ENCODE data around the gene SFXN5. TPM values are rescaled to one million over a fixed set of nuclear protein-coding genes. Genes with fewer than 3 reads are reported as not detected.

SFXN5 gene
- total RNA-seq, 1 experiment from 2014 or later, result 15.2 TPM

DNA sequence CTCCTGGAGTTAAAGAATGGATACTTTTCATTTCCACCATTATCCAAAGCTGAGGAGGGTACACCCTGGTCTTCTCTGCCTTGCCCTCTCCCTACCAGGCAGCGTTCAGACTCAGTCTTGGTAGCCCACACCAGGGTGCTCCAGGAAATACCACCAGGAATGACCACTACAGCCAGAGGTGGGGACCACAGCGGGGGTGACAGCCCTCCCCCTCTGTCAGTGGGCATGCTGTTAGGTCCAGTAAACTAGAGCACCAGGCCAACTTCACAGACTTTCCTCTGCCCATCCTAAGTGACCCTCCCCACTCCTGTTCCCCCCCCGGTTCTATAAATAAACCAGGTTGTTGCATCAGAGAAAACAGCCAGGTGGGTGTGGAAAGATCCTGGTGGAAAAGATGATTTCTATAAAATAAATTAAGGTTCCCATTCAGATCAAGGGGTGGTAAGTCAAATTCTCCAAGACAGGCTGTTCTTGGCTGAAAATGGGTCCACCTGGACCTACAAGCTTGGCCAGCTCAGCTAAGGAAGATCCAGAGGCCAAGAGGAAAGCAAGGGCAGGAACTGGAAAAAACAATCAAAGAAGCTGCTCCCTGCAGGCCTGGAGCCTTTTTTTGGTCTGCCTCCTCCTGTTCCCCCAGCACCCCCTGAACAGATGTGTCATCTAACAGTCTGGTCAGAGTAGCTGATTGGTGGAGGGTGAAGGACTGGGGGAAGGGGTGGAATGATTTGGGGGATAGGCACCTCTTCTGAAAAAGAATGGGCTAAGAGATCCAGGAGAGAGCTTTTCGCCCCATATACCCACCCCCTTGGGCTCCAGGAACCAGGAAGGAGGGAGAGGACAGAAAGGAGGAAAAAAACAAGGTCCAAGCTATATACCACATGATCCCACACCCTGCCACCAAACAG is 38.9 kb upstream of the SFXN5 start:
- peaks cover 67% of the 10 kb centered on the region for H3K79me2 ChIP-seq (ENCODE audit: low read depth)
- H3K36me3 ChIP-seq (ENCODE audit: low read depth), result no peaks in the 10 kb centered on the region
- peak overlapping the region; percentile 96 for H3K4me3 ChIP-seq
- H3K4me2 ChIP-seq, result peak overlapping the region; percentile 98
- no peak overlapping the region for H3K27ac ChIP-seq
- no peaks in the 10 kb centered on the region for H3K9me2 ChIP-seq (ENCODE audit: insufficient read depth)
- H4K20me1 ChIP-seq (ENCODE audit: insufficient read depth), result peaks cover 4% of the 10 kb centered on the region; the same call in 1 of the 2 replicates
- no peaks in the 10 kb centered on the region for H3K27me3 ChIP-seq (ENCODE audit: insufficient read depth, low read depth)
- H3K9me3 ChIP-seq (ENCODE audit: insufficient read depth, low read depth), result no peaks in the 10 kb centered on the region
- intact Hi-C loops (cut with micrococcal nuclease; ENCODE audit: unreplicated experiment), result no loop called here
- peaks cover 20% of the 10 kb centered on the region for H3K4me1 ChIP-seq (replicated peaks; ENCODE audit: insufficient read depth)
- peaks cover 31% of the 10 kb centered on the region for H3F3A ChIP-seq (ENCODE audit: insufficient read depth, low read depth)
- ChIA-PET CTCF (interaction anchor here (0.6 to 1.4 kb wide), 2 partner anchors 21 to 102 kb away, joined by 4 to 5 read pairs; no protein-coding TSS in a partner anchor), POLR2A (ENCODE audit: unreplicated experiment) (interaction anchor here (0.6 kb wide), 1 partner anchor 45 kb away, joined by 8 read pairs; no protein-coding TSS in a partner anchor)
- no peak for DNase-seq
- no peak for TF ChIP-seq EZH2 (IDR thresholded peaks at IDR 0.05; ENCODE audit: low read depth)
- TF ChIP-seq, protein P1, sequence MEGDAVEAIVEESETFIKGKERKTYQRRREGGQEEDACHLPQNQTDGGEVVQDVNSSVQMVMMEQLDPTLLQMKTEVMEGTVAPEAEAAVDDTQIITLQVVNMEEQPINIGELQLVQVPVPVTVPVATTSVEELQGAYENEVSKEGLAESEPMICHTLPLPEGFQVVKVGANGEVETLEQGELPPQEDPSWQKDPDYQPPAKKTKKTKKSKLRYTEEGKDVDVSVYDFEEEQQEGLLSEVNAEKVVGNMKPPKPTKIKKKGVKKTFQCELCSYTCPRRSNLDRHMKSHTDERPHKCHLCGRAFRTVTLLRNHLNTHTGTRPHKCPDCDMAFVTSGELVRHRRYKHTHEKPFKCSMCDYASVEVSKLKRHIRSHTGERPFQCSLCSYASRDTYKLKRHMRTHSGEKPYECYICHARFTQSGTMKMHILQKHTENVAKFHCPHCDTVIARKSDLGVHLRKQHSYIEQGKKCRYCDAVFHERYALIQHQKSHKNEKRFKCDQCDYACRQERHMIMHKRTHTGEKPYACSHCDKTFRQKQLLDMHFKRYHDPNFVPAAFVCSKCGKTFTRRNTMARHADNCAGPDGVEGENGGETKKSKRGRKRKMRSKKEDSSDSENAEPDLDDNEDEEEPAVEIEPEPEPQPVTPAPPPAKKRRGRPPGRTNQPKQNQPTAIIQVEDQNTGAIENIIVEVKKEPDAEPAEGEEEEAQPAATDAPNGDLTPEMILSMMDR (conservative IDR thresholded peaks at IDR 0.05), result no peak
- H2AFZ ChIP-seq, result no peak overlapping the region; the same call in 1 of the 2 replicates
- BruUV-seq (replicated peaks), result no TSS peak

DNA sequence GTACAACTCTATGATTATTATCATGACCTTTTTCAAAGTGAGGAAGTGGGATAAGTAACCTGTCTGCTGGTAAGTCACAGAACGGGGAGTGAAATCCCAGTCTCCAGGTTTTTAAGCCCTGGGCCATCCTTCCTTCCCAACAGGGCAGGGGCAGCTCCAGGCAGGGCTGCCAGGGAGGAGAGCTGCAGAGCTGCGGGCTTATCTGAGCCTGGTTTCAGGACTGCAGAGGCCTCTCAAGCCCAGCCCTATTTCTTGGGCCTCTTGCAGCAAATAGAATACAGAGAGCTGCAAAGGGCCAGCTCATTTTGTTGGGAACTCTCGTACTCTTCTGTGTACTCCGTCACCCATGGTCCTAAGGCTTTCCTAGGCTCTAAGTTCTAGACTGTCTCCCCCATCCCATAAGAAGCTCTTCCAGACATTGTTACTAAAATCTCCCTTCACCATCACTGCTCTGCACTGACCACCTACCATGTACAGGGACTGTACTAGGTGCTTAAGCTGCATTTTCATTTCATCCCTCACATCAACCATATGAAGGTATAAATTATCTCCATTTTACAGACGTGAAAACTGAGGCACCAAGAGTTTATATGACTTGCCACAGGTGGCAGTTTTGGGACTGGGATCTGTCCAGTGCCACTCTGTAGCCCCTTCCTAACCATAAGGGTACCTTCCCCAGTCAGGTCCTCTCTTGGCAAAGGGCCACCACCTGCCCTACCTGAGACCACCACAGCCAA is 38.1 kb upstream of the SFXN5 start:
- no peak for DNase-seq
- Histone ChIP-seq H3K27me3 (ENCODE audit: insufficient read depth, low read depth) (no peaks in the 10 kb centered on the region), H2AFZ (no peak overlapping the region), H3K4me3 (no peak overlapping the region; the same call in 1 of the 2 replicates), H3K4me1 (replicated peaks; ENCODE audit: insufficient read depth) (peaks cover 20% of the 10 kb centered on the region), H3F3A (ENCODE audit: insufficient read depth, low read depth) (peaks cover 29% of the 10 kb centered on the region), H3K9me3 (ENCODE audit: insufficient read depth, low read depth) (no peaks in the 10 kb centered on the region), H4K20me1 (ENCODE audit: insufficient read depth) (peaks cover 10% of the 10 kb centered on the region), H3K27ac (no peak overlapping the region), H3K36me3 (ENCODE audit: low read depth) (no peaks in the 10 kb centered on the region), H3K4me2 (peak overlapping the region; percentile 98; the same call in 1 of the 2 replicates), H3K79me2 (ENCODE audit: low read depth) (peaks cover 72% of the 10 kb centered on the region), H3K9me2 (ENCODE audit: insufficient read depth) (no peaks in the 10 kb centered on the region)
- TF ChIP-seq, protein P1 (conservative IDR thresholded peaks at IDR 0.05), result no peak
- no peak for TF ChIP-seq EZH2 (IDR thresholded peaks at IDR 0.05; ENCODE audit: low read depth)
- BruUV-seq (replicated peaks), result no TSS peak
- ChIA-PET POLR2A (ENCODE audit: unreplicated experiment) (no interaction called here), CTCF (no interaction called here)
- intact Hi-C loops (cut with micrococcal nuclease; ENCODE audit: unreplicated experiment), result no loop called here

DNA sequence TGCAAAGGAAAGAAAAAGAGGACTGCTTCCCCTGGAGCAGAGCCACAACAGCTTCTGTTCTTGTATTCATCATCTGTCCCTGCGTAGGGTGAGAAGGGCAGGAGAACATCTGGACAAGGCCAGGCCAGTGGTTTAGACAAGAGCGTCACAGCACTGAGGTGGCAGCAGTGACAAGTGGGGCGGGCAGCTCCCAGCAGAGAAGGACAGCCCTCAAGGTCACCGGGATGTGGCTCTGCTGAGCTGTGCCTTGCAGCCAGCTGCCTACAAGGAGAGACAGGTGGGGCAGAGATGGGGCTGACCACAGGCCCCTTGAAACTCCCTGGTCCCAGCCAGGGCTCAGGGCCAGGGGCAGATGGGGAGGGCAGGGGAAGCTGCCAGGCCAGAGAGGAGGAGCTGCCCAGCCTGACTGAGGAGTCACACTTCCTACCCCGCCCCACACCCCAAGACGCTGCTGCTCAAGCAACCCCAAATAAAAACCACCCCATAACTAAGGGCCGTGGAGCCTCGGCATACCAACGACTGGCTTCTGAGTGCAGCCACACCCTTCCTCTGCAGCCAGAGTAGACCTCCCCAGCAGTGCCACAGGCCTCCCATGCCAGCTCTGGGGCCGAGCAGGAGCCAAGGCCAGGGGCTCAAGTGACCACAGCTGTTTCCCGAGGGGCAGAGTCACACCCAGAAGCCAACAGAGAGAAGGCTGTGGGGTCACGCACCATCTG is 35.9 kb upstream of the SFXN5 start:
- peaks cover 14% of the 10 kb centered on the region for H3F3A ChIP-seq (ENCODE audit: insufficient read depth, low read depth)
- intact Hi-C loops (cut with micrococcal nuclease; ENCODE audit: unreplicated experiment), result no loop called here
- H4K20me1 ChIP-seq (ENCODE audit: insufficient read depth), result peaks cover 19% of the 10 kb centered on the region
- no TSS peak for BruUV-seq (replicated peaks)
- CTCF ChIA-PET, result no interaction called here
- peaks cover 17% of the 10 kb centered on the region for H3K4me1 ChIP-seq (replicated peaks; ENCODE audit: insufficient read depth)
- H3K4me3 ChIP-seq, result no peak overlapping the region
- H3K27ac ChIP-seq, result no peak overlapping the region
- no peaks in the 10 kb centered on the region for H3K27me3 ChIP-seq (ENCODE audit: insufficient read depth, low read depth)
- TF ChIP-seq, protein P1 (conservative IDR thresholded peaks at IDR 0.05), result no peak
- TF ChIP-seq EZH2 (IDR thresholded peaks at IDR 0.05; ENCODE audit: low read depth), result no peak
- no peak overlapping the region for H3K4me2 ChIP-seq
- no peaks in the 10 kb centered on the region for H3K9me3 ChIP-seq (ENCODE audit: insufficient read depth, low read depth)
- no peaks in the 10 kb centered on the region for H3K36me3 ChIP-seq (ENCODE audit: low read depth)
- peak in 1 of 2 experiments; percentile 41 for DNase-seq
- H2AFZ ChIP-seq, result no peak overlapping the region
- POLR2A ChIA-PET (ENCODE audit: unreplicated experiment), result no interaction called here
- no peaks in the 10 kb centered on the region for H3K9me2 ChIP-seq (ENCODE audit: insufficient read depth)
- H3K79me2 ChIP-seq (ENCODE audit: low read depth), result peaks cover 74% of the 10 kb centered on the region

Measured in PC-9 (cell line).